Panc1 (cell line): ENCODE data around the gene AFG1L. TPM values are rescaled to one million over a fixed set of nuclear protein-coding genes. Genes with fewer than 3 reads are reported as not detected.

Source experiments
- ATAC-seq: fragments of 200-7000 bp; cut with Tn5 transposase; 2 replicates; pipeline ENCODE4 v1.9.1; 2020; ENCODE audit warnings: mild to moderate bottlenecking, moderate library complexity
- BruUV-seq: library from RNA; stranded (reverse); fragments of 400-500 nt; replicated peaks from 2 replicates; lab custom pipeline; 2021; lab: Mats Ljungman, UMichigan
- CTCF ChIA-PET: fragments of 300-600 bp; sonication (Branson Sonifier 250); formaldehyde crosslinking; loops from one replicate; lab custom pipeline; 2022; ENCODE audit warnings: antibody characterized with exemption; lab: Charles Lee
- POLR2A ChIA-PET: fragments of 300-600 bp; sonication (Branson Sonifier 250); formaldehyde crosslinking; loops from one replicate; lab custom pipeline; 2022; ENCODE audit warnings: antibody characterized with exemption; lab: Charles Lee
- DNase-seq: peaks from one replicate; pipeline ENCODE4 v3.0.0-alpha.2; 2010; ENCODE audit warnings: low read depth, low spot score
- H3K27ac ChIP-seq: 2 replicates; pipeline ENCODE4 v1.5.1; 2011; ENCODE audit warnings: mild to moderate bottlenecking, low read length, inconsistent platforms
- H3K27me3 ChIP-seq: fragments of 200-500 bp; sonication (Bioruptor generic); 2 replicates; pipeline ENCODE4 v1.6.0; 2014; ENCODE audit warnings: low read length, inconsistent platforms; ENCODE audit not compliant: control insufficient read depth, insufficient read depth
- H3K36me3 ChIP-seq: fragments of 200-500 bp; sonication (Bioruptor generic); 2 replicates; pipeline ENCODE4 v1.5.1; 2014; ENCODE audit warnings: inconsistent platforms, mild to moderate bottlenecking, low read length, moderate library complexity; ENCODE audit not compliant: control insufficient read depth, insufficient read depth
- H3K4me1 ChIP-seq: 2 replicates; pipeline ENCODE4 v1.5.1; 2011; ENCODE audit warnings: inconsistent platforms, mild to moderate bottlenecking, low read length, moderate library complexity; ENCODE audit not compliant: control insufficient read depth, insufficient read depth
- H3K4me3 ChIP-seq, 2 experiments: 2 replicates each; pipeline ENCODE4 v1.5.1; 2011 to 2012; ENCODE audit warnings: low read depth in 2 of 2, low read length in 2 of 2, mild to moderate bottlenecking in 2 of 2, inconsistent platforms in 1 of 2, moderate library complexity in 1 of 2
- H3K9me3 ChIP-seq: fragments of 200-500 bp; sonication (Bioruptor generic); 2 replicates; pipeline ENCODE4 v1.5.1; 2014; ENCODE audit warnings: low read depth, mild to moderate bottlenecking, inconsistent platforms, low read length, moderate library complexity; ENCODE audit not compliant: control insufficient read depth, insufficient read depth
- CTCF ChIP-seq: fragments of 450-650 bp; IDR thresholded peaks from 2 replicates; pipeline ENCODE4 v1.5.1; 2017; ENCODE audit warnings: mild to moderate bottlenecking
- POLR2AphosphoS5 ChIP-seq: IDR thresholded peaks from 2 replicates; pipeline ENCODE4 v1.6.1; 2012; ENCODE audit warnings: mild to moderate bottlenecking, low read depth, low read length, moderate library complexity
- REST ChIP-seq, 2 experiments: IDR thresholded peaks; 2 replicates each; pipeline ENCODE4 v1.6.1; 2011 to 2012; ENCODE audit warnings: low read depth in 2 of 2, control low read depth in 1 of 2, low read length in 1 of 2, mild to moderate bottlenecking in 1 of 2, moderate library complexity in 1 of 2; ENCODE audit not compliant: insufficient read depth in 1 of 2
- SIN3A ChIP-seq: IDR thresholded peaks from 2 replicates; pipeline ENCODE4 v1.6.1; 2012; ENCODE audit warnings: low read depth, mild to moderate bottlenecking, low read length, moderate library complexity, borderline replicate concordance; ENCODE audit not compliant: insufficient read depth
- TCF7L2 ChIP-seq: IDR thresholded peaks from 2 replicates; pipeline ENCODE4 v1.6.1; 2011; ENCODE audit warnings: mild to moderate bottlenecking, low read depth, low read length, inconsistent platforms
- in situ Hi-C: cut with HindIII; loops from 2 replicates; pipeline ENCODE4 v1.10.0; 2016; ENCODE audit warnings: low sequenced_read_pairs, low pct_unique_long_range_greater_than_20kb
- intact Hi-C: fragments of 100-400 bp; cut with micrococcal nuclease; formaldehyde crosslinking; loops from one replicate; pipeline ENCODE4 v1.10.0; 2022; ENCODE audit not compliant: unreplicated experiment
- total RNA-seq: library from RNA; stranded (reverse); gene quantifications from one replicate; pipeline ENCODE4 v1.2.1, GENCODE V29; 2021; ENCODE audit not compliant: unreplicated experiment

AFG1L gene
- total RNA-seq, 1 experiment from 2014 or later: 12.4 TPM

- no peak overlapping the region for H3K4me3 ChIP-seq
- TF ChIP-seq SIN3A (no peak), POLR2AphosphoS5 (no peak), CTCF (no peak), REST (IDR thresholded peaks at IDR 0.05; ENCODE audit: insufficient read depth in 1 of 2, low read depth in 2 of 2, low read length in 1 of 2) (no peak), TCF7L2 (no peak)
- intact Hi-C loops: loop anchor here (5.0 kb wide), 1 partner anchor 238 kb away; no protein-coding TSS in a partner anchor
- CTCF ChIA-PET: interaction anchor here (1.0 kb wide), 1 partner anchor 349 kb away, joined by 4 read pairs; no protein-coding TSS in a partner anchor
- peaks cover 4% of the 10 kb centered on the region; the same call in 1 of the 2 replicates for H3K9me3 ChIP-seq
- DNase-seq (no peak), ATAC-seq (no peak)
- no peaks in the 10 kb centered on the region for H3K27me3 ChIP-seq
- no peaks in the 10 kb centered on the region for H3K36me3 ChIP-seq
- H3K27ac ChIP-seq: no peak overlapping the region
- in situ Hi-C loops: no loop called here
- H3K4me1 ChIP-seq: no peaks in the 10 kb centered on the region
- POLR2A ChIA-PET: no interaction called here
- BruUV-seq: no TSS peak
Observed at GRCh38 chr6:108544606-108545005, 249.8 kb downstream of the AFG1L start.

- Histone ChIP-seq H3K9me3 (no peaks in the 10 kb centered on the region), H3K4me1 (no peaks in the 10 kb centered on the region), H3K27me3 (no peaks in the 10 kb centered on the region), H3K4me3 (no peak overlapping the region), H3K36me3 (no peaks in the 10 kb centered on the region), H3K27ac (no peak overlapping the region)
- POLR2A ChIA-PET: no interaction called here
- in situ Hi-C loops: no loop called here
- DNase-seq (no peak), ATAC-seq (no peak)
- intact Hi-C loops: no loop called here
- BruUV-seq: no TSS peak
- no peak for TF ChIP-seq REST (IDR thresholded peaks at IDR 0.05; ENCODE audit: insufficient read depth in 1 of 2, low read depth in 2 of 2, low read length in 1 of 2)
- TF ChIP-seq SIN3A: no peak
- TF ChIP-seq CTCF: peak; percentile 1; the same call in 1 of the 2 replicates
- TF ChIP-seq TCF7L2: no peak
- no peak for TF ChIP-seq POLR2AphosphoS5
- CTCF ChIA-PET: no interaction called here
Observed at GRCh38 chr6:108546079-108547049, 251.5 kb downstream of the AFG1L start.
